NCI-H1417 treated with DMSO at 0.1 percent for 48 hours (cell line): Measurements from ENCODE around the gene TREM2.
"Not testable (repeated sequence)": the region's sequence is repeated elsewhere in the genome, so short reads cannot be mapped to it uniquely, and the experiment has no call there.

Source experiments
- DNase-seq: peaks from one replicate; lab custom pipeline; 2025; lab: John Stamatoyannopoulos, UW

Gene TREM2

DNA sequence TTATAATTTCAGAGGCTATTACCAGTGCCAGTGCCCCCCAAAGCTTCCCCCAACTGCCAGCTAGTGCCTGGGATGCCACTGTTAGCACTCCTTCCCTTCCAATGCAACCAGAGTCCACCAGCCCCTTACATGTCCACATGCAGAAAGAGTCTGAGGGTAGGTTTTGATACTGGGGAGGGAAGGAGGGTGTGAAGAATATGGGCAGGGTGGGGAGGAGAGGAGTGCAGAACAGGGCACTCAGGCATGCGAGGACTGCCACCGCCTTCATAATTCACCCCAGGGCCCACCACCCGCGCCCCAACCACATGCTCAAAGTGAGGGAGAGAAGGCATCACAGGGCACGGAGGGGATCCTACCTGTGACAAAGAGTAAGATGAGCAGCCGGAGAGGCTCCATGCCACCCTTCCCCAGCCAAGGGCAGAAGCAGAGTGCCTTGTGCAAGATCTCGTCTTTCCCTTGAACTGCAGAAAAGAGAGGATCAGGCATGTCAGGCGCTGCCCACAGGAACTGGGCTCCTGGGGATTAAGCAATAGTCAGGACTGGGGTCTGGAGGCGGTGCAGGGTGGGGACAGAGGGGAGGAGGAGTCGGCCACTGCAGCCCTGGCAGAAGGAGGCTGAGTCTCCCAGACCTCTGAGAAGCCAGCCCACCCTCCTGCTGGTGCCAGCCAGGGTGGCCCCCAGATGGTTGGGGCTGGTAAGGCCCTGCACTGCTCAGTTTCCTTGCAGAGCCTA is at the start of gene TREM2:
TREM2 (minus strand) TSS at position 430 of the 732 bp plus-strand sequence; CDS start at position 396, 34 bp downstream.
- DNase-seq, result no peak

DNA sequence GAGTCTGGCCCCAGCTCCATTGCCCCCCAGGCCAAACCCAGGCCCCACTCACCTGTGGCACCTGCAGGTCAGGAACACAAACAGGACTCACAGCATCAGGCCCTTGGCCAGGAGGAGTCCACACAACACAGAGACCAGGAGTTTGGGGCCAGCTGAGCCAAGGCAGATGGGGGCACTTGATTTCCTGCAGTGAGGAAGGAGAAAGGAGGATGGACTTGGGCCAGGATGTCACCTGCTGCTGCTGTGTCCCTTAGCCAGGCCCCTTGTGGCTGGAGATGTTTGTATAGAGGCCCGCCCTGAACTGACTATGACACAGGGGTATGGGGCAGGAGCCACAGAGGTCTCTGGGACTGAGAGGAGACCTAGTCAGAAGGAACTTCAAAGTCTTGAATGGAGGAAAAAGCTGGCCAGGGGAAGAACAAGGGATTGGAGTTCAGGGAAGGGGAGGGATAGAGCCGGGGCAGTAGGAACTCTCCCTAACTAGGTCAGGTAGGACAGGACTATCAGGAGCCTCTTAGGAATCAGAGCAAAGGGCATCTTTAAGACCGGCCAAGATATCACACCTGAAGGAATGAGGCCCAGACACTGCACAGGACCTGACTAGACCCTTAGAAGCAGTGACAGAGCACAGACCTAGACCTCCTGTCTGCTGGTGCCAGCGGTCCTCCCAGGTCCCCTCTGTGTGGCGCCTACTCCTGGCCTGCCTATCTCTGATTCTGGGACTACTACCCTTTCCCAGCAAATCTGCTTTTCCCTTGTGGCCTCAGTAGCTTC is 46.8 kb upstream of the TREM2 start:
- no peak for DNase-seq

DNA sequence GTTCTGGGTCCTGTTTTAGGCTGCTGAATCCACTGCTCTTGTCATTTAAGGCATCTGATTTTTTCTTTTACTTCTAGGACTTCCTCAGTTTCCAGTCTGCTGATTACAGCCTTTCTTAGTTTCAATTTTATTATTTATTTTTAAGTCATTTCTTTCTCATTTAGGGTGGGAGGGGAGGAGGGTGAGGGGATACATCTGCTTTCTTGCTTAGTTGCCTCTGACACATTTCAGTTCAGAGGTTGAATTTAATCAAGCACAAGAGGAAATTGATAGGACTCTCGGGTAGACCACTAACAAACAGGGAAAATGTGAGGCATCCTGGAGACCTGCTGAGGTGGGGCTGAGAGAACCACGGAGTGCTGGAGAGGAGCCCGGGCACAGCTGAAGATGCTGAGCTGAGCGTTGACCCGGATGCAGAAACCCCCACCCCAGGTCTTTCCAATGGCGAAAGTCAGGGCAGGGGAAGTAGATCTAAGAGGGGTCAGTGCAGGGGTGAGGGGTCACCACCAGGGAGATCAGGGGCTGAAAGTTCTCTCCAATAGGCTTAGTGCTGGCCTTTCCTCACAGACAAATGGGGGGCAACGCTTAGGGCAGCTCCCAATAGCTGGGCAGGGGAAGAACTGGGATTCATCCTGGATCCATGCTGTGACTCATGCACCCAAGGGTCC is 45.7 kb upstream of the TREM2 start:
- no peak for DNase-seq

DNA sequence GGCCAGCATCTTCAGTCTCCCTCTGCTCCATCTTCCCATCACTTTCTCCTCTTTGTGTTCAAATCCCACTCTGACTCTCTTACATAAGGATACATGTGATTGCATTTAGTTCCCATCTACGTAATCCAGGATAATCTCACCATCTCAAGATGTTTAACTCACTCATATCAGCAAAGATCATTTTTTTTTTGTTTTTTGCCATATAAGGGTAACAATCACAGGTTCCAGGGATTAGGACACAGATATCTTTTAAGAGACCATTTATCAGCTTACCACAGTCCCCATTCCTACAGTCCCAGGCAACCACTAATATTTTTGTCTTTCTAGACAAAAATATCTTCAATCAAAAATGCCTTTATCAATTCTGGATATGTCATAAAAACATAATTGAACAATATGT is 41.2 kb upstream of the TREM2 start:
- DNase-seq, result no peak

DNA sequence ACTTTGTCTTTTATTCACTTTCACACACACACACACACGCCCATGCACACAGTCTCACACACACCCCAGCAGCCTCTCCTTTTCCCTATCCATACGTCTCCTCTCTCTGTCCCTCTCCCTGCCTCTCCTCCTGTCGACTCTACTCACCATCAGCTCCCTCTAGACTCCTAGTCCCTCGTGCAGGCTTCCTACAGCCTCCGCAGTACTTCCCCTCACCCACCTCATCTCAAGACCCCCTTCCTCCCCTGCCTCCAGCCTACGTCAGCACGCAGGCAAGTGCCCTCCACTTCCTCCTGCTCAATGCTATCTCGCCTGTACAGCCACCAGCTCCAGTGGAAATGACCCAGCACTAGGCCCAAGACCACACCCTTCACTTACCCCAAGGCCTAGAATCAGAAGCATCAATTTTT is 38.9 kb upstream of the TREM2 start:
- no peak for DNase-seq

DNA sequence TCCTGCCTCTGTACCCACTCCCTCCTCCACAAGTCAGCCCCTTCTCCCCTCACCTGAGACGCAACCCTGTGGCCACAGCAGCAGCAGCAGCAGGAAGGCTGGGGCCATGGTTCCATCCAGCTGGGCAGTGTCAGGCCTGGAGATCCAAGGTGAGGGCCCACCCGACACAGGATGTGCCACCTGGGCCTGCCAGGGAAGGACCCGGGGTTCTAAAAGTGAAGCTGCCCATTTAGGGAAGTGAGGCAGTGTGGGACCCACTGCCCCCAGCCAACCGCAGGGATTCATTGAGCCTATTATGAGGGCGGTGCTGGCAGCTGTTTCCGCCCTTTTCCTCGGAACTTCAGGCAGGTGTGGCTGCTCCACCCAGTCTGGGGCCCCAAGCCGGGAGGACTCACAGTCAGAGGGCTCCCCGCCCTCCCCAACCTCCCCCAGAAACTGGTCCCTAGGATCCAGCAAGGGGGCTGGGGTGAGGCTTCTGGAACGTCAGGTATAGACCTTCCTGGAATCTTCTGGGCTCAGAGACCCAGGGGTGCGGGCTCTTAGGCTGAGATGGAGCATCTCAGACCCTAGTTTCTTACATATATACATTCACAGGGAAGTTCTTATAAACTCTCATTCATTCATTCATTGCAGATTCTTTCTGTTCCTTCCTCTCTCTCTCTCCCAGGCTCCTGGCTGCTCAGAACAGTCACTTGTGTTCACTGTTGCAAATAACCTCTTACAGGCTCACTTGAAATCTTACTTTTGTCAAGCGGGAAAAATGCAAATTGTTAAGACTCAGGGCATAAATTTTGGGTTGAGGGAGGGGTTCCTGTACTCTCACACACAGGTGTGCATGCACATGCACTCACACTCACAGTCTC is 38.2 kb upstream of the TREM2 start, which contains the start of gene TREML2:
TREML2 (minus strand) TSS at position 249 of the 863 bp plus-strand sequence; CDS start at position 108, 141 bp downstream.
- DNase-seq, result no peak

DNA sequence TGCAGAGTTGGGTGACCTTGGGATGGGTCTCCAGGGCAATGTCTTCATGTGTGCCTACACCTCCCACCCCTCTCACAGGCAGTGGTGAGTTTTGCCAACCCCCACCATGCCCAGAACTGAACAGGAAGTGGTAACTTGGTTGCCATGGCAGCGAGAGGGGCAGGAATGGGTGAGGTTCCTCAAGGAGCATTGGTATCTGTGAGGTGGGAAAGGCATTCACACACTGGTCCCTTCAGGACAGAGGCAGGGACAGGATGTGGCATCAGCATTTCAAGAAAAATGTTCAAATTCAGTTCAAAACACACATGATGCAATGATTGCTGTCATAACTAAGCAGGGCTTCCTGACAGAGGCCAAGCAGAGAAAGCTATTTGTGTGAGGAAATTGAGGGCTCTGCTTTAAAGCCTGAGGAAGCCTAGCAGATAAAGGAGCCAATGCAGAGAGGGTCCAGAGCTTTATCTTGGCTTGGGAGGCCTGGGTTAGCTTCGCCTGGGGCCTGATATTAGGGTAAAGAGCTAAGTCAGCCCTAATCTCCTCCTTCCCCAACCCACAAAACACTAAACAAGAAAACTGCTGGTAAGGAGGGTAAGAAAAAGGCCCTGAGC is 37.5 kb upstream of the TREM2 start:
- no peak for DNase-seq

DNA sequence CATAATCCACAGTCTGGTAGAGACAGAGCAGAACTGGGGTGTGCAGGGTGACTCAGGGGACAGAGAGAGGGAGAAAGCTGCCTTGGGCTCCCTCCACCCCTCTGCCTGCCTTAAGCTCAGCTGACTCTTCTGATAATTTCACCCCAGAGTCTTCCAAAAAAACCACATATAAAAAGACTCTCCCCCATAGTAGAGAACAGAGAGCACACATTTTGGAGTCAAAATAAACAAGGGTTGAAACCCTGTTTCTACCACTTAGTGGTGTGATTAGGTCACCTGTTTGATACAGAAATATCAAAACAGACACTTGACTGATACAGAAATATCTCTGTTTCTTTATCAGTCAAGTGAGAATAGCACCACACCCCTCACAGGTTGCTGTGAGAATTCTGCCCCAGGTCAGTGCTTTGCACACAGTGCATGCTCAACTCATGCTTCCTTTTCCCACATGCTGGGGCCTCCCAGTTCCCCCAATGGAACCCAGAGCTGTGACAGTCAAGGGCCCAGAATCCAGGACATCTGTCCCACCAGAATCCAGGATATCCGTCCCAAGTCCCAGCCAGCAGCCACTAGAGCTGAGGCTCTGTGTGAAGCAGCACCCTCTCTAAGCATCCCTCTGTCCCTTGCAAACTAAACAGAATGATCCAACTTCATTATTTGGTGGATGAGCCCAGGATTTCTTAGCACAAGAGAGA is 36.8 kb upstream of the TREM2 start:
- no peak for DNase-seq

DNA sequence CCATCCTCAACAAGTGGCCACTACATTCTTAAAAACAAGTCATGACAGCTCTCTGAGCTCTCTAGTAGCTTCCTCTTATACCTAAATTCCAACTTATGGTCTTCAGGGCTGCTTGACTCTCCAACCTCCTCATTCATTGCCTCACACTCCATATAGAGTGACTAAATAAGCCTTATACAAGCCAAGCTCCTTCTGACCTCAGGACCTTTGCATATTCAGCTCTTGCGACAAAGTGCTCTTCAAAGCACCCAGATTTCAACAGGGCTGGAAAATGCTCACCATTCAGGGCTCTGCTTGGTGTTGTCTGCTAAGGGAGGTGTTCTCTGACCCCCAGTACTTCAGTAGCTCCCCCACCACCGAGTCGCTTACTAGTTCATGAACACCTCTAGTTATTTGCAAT is 34.3 kb upstream of the TREM2 start:
- no peak for DNase-seq

DNA sequence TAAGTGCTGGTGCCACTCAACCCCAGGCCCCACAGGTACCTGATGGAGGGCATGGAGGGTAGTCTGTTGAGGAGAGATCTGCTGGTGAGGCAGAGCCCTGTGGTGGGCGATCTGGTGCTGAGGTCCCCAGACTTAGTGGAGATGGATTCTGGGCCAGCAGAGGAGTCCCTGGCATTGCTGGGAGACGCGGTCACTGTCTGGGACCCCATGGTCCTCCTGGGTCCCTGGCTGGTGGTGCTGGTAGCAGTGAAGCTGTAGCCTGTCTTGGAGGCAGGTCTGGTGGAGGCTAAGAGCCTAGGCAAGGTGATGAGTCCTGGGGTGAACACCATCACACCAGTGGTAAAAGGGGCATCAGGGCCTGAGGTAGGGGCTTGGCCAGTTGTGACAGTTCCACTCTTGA is 31.5 kb upstream of the TREM2 start:
- DNase-seq, result no peak

DNA sequence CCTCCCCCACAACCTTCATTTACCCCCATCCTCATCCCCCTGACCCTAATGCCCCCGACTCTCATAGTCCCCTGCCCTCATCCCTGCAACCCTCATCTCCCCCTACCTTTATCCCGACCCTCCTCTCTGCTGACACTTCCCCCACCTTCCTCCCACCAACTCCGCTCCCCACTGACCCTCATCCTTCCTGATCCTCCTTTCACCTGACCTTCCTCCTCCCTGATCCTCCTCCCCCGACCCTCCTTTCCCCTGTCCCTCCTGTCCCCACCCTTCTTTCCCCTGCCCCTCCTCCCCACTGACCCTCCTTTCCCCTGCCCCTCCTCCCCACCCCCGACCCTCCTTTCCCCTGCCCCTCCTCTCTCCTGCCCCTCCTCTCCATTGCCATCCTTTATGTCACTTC is 31.0 kb upstream of the TREM2 start:
- no peak for DNase-seq

DNA sequence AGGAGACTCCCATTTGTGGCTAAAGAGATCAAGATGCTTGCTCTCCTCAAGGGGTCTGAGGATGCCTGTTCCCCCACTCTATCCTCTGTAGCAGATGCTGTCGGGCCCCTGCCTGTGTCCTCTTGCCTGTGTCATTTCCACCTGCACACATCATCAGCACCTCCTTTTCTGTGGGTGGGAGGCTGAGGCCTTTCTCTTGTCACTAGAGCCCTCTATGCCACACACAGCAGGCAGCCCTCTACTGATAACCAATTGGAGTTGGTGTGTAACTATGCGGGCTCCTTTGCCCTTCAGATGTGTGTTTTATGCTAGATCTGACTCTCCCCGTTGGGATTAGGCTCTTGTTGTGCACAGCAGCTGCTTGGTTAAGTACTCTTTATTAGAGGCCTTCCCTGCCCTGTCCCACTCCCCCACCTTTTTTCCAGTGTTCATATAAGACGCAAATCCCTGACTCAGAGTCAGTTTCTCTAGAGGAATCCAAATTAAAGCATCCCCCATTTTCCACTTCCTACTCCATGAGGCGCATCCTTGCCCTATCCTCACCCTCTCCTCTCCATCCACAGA is 30.3 kb upstream of the TREM2 start:
- DNase-seq, result no peak

DNA sequence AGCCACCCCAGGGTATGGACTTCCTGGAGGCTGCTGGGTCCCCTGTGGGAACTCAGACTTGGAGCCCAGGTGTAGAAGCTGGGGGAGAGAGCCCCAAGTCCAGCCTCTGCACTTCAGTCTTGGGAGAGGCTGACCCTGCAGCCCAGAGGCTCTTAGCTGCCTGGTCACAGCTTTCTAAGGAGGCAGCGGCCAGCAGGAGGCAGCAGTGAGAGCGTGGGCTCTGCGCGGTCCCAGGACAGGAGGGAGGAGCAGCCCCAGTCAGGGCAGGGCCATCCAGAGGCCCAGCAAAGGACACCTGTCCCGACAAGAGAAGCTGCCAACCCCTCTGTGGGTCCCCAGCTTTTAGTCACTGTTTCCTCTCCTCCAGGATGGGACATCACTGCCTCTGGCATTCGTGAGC is 28.7 kb upstream of the TREM2 start:
- DNase-seq, result no peak

DNA sequence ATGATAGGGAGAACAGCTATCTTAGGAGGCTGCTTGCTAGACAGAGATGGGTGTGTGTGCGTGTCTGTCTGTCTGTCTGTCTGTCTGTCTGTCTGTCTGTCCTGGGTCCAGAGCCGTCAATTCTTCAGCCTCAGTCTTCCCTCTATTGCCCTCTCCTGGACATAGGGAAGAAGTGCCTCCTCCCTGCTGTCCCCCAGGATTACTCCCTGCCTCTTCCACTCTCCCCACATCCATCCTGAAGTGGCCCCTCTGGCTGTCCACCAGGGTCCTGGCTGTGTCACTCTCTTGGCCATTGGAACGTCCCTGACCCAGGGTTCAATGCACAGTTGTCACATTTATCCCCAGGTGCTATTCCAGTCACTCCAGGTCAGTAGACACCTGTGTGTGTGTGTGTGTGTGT is 27.9 kb upstream of the TREM2 start:
- no peak for DNase-seq

DNA sequence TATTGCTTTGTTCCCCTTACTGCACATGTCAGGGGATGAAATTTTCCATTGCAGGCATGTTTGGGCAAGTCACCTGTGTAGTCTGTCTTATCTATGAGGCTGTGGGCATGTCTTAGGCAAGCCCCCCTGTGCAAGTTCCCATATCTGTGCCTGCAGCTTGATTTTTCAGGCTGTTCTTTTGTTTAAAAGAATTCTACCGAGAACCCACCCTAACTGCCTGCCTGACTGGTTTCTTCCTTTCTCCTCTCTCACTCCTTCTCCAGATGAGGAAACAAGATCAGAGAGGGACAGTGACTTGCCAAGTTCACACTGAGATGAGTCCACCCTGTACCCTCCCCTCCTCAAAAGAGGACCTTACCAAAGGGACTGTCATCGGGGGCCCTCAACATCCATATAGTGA is 27.1 kb upstream of the TREM2 start:
- DNase-seq, result no peak

DNA sequence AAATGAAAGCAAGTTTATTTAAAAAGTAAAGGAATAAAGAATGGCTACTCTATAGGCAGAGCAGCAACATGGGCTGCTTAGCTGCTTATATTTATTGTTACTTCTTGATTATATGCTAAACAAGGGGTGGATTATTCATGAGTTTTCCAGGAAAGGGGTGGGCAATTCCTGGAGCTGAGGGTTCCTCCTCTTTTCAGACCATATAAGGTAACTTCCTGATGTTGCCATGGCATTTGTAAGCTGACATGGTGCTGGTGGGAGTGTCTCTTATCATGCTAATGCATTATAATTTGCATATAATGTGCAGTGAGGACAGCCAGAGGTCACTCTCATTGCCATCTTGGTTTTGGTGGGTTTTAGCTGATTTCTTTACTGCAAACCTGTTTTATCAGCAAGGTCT is 26.1 kb upstream of the TREM2 start:
- DNase-seq, result not testable (repeated sequence)

DNA sequence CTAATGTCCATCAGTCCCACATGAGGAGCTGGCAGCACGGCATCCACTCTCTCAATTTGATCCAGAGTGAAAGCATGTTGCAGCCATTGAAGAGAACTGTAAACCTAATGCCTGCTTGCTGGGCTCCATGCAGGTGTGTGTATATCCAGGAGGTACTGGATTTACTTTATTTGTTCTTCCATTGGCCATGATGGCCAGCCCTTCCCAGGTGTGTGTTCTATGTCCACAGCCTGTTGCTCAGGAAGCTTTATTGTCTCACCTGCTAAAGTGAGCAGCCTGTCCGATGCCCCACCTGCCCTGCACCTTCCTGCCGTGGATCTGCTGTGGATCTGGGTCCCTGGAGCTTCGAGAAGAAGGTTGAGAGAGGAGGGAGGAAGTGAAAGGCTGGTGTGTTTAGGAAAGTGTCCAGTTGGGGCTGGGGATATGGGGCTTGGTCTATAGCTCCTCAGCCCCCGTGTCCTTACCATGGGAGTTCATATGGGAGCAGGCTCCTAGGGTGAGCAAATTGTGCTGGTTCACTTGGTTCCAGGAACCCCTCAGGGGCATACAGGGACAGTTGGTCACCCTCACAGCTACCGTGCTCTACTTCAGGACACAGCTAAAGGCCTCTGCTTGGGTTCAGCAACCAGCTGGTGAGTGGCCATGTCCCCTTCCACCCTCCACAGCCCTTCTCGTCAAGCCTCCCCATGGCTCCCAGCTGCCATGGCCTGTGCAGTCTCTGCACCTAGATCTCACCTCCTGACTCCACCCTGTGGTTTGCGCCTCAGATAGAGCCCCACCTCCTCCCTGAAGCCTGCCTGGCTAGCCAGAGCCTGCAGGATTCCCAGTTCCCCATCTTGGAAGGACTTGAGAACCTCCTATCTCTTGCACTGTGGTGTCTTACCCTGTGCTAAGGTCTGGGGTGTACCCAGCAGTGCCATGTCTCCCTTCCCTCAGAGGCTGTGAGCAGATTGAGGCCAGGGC is 25.3 kb upstream of the TREM2 start:
- no peak for DNase-seq

DNA sequence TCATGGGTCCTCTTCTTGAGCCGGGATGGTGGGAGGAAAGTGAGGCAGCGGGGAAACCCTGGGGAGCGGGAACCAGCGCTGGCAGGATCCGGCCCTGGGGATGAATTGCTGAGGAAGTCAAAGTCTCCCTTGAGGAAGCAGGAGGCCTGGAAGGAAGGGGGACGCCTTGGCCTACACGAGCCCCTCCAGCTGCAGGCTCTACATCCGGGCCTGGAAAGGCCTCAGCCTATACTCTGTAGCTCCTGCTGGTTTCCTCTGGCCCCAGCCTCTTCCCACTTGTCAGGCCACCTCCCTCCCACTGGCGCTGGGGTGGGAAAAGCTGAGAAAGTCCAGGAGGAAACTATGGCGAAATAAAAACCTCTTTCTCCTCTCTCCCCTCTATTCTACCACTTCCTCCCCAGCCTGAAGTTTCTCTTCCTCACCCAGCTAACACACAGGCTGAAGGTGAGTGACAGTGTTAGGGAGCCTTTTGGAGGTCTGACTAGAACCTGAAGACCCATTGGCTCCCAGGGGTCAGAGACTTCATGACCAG is 23.2 kb upstream of the TREM2 start:
- DNase-seq, result no peak

DNA sequence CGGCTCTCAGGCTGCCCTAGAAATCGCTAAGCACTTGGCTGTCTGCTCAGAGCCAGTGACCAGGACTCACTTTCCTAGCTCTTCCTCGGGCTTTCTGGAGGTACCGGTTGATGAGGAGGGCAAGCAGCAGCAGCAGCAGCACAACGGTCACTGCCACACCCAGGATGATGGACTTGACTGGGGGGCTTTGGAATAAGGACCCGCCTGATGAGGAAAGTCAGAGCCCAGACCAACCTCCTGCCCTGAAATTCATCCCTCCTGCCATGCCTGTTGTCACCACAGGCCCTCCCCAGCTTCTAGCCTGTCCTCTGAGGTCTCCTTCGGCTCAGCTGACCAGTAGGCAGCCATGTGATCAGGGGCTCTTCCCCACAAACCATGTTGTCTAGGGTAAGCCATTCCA is 21.8 kb upstream of the TREM2 start:
- no peak for DNase-seq
